ENCODE results near the gene CTDNEP1. TPM values are rescaled to one million over a fixed set of nuclear protein-coding genes. Genes with fewer than 3 reads are reported as not detected.

Gene CTDNEP1
- polyA plus RNA-seq, 1 of the 3 experiments (the other 2 are of a cell fraction), result 111 TPM

DNA sequence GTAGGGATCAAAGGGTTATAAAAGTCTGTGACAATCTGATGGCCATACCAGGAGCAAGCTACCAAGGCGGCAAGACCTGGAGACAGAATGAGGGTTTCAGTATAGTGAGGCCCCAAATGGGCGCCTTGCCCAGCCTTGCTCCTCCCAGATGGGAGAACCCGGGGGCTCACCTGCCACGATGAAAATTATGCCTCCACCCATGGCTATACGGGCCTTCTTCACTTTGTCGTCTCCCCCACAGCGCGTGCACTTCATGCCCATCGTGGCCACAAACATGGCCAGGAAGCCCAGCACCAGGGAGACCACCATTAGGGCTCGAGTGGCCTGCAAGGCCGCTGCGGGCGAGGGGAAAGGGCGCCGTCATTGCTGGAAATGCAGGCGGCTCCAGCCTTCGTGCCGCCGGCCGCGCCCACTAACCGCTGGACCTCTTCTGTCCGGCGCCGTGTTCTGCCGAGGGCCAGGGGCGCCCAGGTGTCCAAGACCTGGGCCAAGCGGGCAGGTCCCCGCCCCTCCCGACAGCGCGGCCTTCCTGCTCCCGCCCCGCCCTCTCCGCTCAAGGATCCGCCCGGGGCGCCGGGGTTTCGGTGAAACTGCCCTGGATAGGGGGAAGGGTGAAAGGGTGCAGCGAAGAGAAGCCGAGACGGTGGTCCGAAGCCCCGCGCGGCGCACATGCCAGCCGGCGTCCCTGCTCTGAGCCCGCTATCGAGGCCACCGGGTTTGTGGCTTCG, 9.3 kb upstream of the CTDNEP1 start:
- no peaks in the 10 kb centered on the region for H3K9me3 ChIP-seq
- peaks cover 0 to 6% of the 10 kb centered on the region in 2 experiments; a peak in 2 of 4 replicates for H3K4me1 ChIP-seq (ENCODE audit: control insufficient read depth in 1 of 2, insufficient read depth in 2 of 2, low read depth in 1 of 2, low read length in 1 of 2)
- peaks cover 37% of the 10 kb centered on the region for H3F3A ChIP-seq (replicated peaks; ENCODE audit: insufficient read depth)
- H3K9ac ChIP-seq, result no peak overlapping the region
- H3K79me2 ChIP-seq (ENCODE audit: insufficient read depth), result no peaks in the 10 kb centered on the region
- POLR2A ChIA-PET, result no interaction called here
- no peaks in the 10 kb centered on the region for H4K20me1 ChIP-seq (ENCODE audit: insufficient read depth)
- H3K9me2 ChIP-seq, result no peaks in the 10 kb centered on the region
- no peak for DNase-seq
- 62% methylated on average over 19 of the region's 54 CpGs for WGBS (ENCODE audit: low lambda C conversion rate)
- no peaks in the 10 kb centered on the region for H3K27me3 ChIP-seq (ENCODE audit: insufficient read depth)
- no peak overlapping the region for H2AFZ ChIP-seq (ENCODE audit: low read depth)
- CTCF ChIA-PET, result interaction anchor here (0.8 to 1.9 kb wide), 4 partner anchors 19 to 36 kb away, joined by 3 to 13 read pairs (median 6); partner anchors contain the start of gene SLC2A4
- no peak overlapping the region for H3K27ac ChIP-seq (ENCODE audit: low read depth in 2 of 2, low read length in 1 of 2)
- peak overlapping the region in 1 of 2 experiments; percentile 7; a peak in 1 of 4 replicates for H3K4me3 ChIP-seq (ENCODE audit: low read depth in 2 of 2, low read length in 1 of 2)
- no peak for TF ChIP-seq EZH2phosphoT487 (IDR thresholded peaks at IDR 0.05; ENCODE audit: borderline replicate concordance, low read depth)
- TF ChIP-seq TCF12 (IDR thresholded peaks at IDR 0.05), result no peak
- TF ChIP-seq MEF2A (IDR thresholded peaks at IDR 0.05; ENCODE audit: borderline replicate concordance, low read depth), result no peak
- TF ChIP-seq RAD21 (IDR thresholded peaks at IDR 0.05; ENCODE audit: low read length), result no peak
- TF ChIP-seq, protein P1, sequence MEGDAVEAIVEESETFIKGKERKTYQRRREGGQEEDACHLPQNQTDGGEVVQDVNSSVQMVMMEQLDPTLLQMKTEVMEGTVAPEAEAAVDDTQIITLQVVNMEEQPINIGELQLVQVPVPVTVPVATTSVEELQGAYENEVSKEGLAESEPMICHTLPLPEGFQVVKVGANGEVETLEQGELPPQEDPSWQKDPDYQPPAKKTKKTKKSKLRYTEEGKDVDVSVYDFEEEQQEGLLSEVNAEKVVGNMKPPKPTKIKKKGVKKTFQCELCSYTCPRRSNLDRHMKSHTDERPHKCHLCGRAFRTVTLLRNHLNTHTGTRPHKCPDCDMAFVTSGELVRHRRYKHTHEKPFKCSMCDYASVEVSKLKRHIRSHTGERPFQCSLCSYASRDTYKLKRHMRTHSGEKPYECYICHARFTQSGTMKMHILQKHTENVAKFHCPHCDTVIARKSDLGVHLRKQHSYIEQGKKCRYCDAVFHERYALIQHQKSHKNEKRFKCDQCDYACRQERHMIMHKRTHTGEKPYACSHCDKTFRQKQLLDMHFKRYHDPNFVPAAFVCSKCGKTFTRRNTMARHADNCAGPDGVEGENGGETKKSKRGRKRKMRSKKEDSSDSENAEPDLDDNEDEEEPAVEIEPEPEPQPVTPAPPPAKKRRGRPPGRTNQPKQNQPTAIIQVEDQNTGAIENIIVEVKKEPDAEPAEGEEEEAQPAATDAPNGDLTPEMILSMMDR (IDR thresholded peaks at IDR 0.05), result no peak
- TF ChIP-seq, protein P2, sequence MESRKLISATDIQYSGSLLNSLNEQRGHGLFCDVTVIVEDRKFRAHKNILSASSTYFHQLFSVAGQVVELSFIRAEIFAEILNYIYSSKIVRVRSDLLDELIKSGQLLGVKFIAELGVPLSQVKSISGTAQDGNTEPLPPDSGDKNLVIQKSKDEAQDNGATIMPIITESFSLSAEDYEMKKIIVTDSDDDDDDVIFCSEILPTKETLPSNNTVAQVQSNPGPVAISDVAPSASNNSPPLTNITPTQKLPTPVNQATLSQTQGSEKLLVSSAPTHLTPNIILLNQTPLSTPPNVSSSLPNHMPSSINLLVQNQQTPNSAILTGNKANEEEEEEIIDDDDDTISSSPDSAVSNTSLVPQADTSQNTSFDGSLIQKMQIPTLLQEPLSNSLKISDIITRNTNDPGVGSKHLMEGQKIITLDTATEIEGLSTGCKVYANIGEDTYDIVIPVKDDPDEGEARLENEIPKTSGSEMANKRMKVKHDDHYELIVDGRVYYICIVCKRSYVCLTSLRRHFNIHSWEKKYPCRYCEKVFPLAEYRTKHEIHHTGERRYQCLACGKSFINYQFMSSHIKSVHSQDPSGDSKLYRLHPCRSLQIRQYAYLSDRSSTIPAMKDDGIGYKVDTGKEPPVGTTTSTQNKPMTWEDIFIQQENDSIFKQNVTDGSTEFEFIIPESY (IDR thresholded peaks at IDR 0.05; ENCODE audit: borderline replicate concordance, low read depth), result no peak
- TF ChIP-seq, protein P3, sequence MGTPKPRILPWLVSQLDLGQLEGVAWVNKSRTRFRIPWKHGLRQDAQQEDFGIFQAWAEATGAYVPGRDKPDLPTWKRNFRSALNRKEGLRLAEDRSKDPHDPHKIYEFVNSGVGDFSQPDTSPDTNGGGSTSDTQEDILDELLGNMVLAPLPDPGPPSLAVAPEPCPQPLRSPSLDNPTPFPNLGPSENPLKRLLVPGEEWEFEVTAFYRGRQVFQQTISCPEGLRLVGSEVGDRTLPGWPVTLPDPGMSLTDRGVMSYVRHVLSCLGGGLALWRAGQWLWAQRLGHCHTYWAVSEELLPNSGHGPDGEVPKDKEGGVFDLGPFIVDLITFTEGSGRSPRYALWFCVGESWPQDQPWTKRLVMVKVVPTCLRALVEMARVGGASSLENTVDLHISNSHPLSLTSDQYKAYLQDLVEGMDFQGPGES (IDR thresholded peaks at IDR 0.05; ENCODE audit: low read depth, low read length), result no peak
- H3K36me3 ChIP-seq (replicated peaks in 1 of 2; ENCODE audit: control insufficient read depth in 1 of 2, insufficient read depth in 2 of 2, low read length in 1 of 2), result peaks cover 6 to 22% of the 10 kb centered on the region in 2 experiments
- H3K4me2 ChIP-seq, result no peak overlapping the region

DNA sequence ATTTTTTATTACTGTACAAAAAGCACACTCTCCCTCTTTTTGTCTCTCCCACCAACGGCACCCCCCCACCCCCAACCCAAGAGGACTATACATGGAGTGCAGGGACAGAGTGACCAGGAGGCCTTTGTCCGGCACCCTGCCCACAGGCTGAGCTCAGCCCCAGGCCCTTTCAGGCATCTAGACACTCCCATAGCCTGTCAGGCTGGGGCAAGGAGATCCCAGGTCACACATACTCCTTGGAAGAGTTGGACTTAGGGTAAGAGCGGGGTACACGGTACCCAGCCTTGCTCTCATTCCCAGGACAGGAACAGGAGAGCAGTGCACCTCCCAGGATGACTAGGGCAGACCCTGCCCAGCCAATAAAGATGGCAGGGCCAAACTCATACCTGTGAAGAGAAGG, 8.6 kb upstream of the CTDNEP1 start:
- Histone ChIP-seq H3K27me3 (ENCODE audit: insufficient read depth) (no peaks in the 10 kb centered on the region), H3K9ac (no peak overlapping the region), H4K20me1 (ENCODE audit: insufficient read depth) (no peaks in the 10 kb centered on the region), H3K27ac (ENCODE audit: low read depth in 2 of 2, low read length in 1 of 2) (no peak overlapping the region), H3K9me3 (no peaks in the 10 kb centered on the region), H3K4me1 (ENCODE audit: control insufficient read depth in 1 of 2, insufficient read depth in 2 of 2, low read depth in 1 of 2, low read length in 1 of 2) (peaks cover 0 to 6% of the 10 kb centered on the region in 2 experiments; a peak in 2 of 4 replicates), H3F3A (replicated peaks; ENCODE audit: insufficient read depth) (peaks cover 30% of the 10 kb centered on the region), H3K4me3 (ENCODE audit: low read depth in 2 of 2, low read length in 1 of 2) (no peak overlapping the region), H3K79me2 (ENCODE audit: insufficient read depth) (no peaks in the 10 kb centered on the region), H3K4me2 (no peak overlapping the region), H3K9me2 (no peaks in the 10 kb centered on the region), H2AFZ (ENCODE audit: low read depth) (no peak overlapping the region), H3K36me3 (replicated peaks in 1 of 2; ENCODE audit: control insufficient read depth in 1 of 2, insufficient read depth in 2 of 2, low read length in 1 of 2) (peaks cover 6 to 22% of the 10 kb centered on the region in 2 experiments)
- WGBS (ENCODE audit: low lambda C conversion rate), result 83% methylated on average over 2 of the region's 4 CpGs
- ChIA-PET CTCF (interaction anchor here (0.9 to 1.9 kb wide), 4 partner anchors 20 to 41 kb away, joined by 3 to 13 read pairs (median 4); no protein-coding TSS in a partner anchor), POLR2A (no interaction called here)
- DNase-seq, result peak; percentile 16
- TF ChIP-seq JUND (IDR thresholded peaks at IDR 0.05) (no peak), TEAD4 (IDR thresholded peaks at IDR 0.05; ENCODE audit: borderline replicate concordance, insufficient read depth) (no peak), FOSL2 (IDR thresholded peaks at IDR 0.05; ENCODE audit: borderline replicate concordance, low read depth) (no peak), ELF1 (IDR thresholded peaks at IDR 0.05) (no peak), SIN3A (IDR thresholded peaks at IDR 0.05; ENCODE audit: borderline replicate concordance, low read depth, low read length) (no peak), MEF2A (IDR thresholded peaks at IDR 0.05; ENCODE audit: borderline replicate concordance, low read depth) (no peak), POLR2AphosphoS5 (IDR thresholded peaks at IDR 0.05; ENCODE audit: low read depth, low read length) (no peak), TAF1 (IDR thresholded peaks at IDR 0.05; ENCODE audit: borderline replicate concordance, low read depth, low read length) (no peak)
- TF ChIP-seq, protein P1 (IDR thresholded peaks at IDR 0.05), result no peak
- TF ChIP-seq, protein P4, sequence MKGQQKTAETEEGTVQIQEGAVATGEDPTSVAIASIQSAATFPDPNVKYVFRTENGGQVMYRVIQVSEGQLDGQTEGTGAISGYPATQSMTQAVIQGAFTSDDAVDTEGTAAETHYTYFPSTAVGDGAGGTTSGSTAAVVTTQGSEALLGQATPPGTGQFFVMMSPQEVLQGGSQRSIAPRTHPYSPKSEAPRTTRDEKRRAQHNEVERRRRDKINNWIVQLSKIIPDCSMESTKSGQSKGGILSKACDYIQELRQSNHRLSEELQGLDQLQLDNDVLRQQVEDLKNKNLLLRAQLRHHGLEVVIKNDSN (IDR thresholded peaks at IDR 0.05; ENCODE audit: borderline replicate concordance, low read depth), result no peak
- TF ChIP-seq, protein P5, sequence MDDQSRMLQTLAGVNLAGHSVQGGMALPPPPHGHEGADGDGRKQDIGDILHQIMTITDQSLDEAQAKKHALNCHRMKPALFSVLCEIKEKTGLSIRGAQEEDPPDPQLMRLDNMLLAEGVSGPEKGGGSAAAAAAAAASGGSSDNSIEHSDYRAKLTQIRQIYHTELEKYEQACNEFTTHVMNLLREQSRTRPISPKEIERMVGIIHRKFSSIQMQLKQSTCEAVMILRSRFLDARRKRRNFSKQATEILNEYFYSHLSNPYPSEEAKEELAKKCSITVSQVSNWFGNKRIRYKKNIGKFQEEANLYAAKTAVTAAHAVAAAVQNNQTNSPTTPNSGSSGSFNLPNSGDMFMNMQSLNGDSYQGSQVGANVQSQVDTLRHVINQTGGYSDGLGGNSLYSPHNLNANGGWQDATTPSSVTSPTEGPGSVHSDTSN (IDR thresholded peaks at IDR 0.05), result no peak
